HG03139 (cell line): ENCODE results near the gene DAB2.
"Not testable (repeated sequence)": the region's sequence is repeated elsewhere in the genome, so short reads cannot be mapped to it uniquely, and the experiment has no call there.

ENCODE experiments used
- ATAC-seq: cut with Tn5 transposase; IDR thresholded peaks from one replicate; pipeline ENCODE4 v1.9.1; 2021; ENCODE audit not compliant: unreplicated experiment

DAB2 gene

GRCh38 chr5:39352170-39352569 lies 72.6 kb downstream of the DAB2 start:
- no peak for ATAC-seq

GRCh38 chr5:39349484-39349883 lies 75.3 kb downstream of the DAB2 start:
- no peak for ATAC-seq

GRCh38 chr5:39342460-39342859 lies 82.3 kb downstream of the DAB2 start:
- no peak for ATAC-seq

- ATAC-seq: no peak
These were observed 82.9 kb downstream of the DAB2 start for GRCh38 chr5:39341896-39342295.

- no peak for ATAC-seq
These were observed 84.3 kb downstream of the DAB2 start for GRCh38 chr5:39340506-39340905.

GRCh38 chr5:39337252-39337915 lies 87.4 kb downstream of the DAB2 start:
- ATAC-seq: no peak

- ATAC-seq: not testable (repeated sequence)
These were observed 90.5 kb downstream of the DAB2 start for GRCh38 chr5:39334296-39334695.

GRCh38 chr5:39333104-39333503 lies 91.7 kb downstream of the DAB2 start:
- ATAC-seq: no peak

- no peak for ATAC-seq
These were observed 92.9 kb downstream of the DAB2 start for GRCh38 chr5:39331861-39332381.

- no peak for ATAC-seq
These were observed 96.0 kb downstream of the DAB2 start for GRCh38 chr5:39328731-39329130.

- ATAC-seq: no peak
These were observed 101.2 kb downstream of the DAB2 start for GRCh38 chr5:39323542-39323941.
